HCT116 (cell line): ENCODE results near the gene LGALS4. TPM values are rescaled to one million over a fixed set of nuclear protein-coding genes. Genes with fewer than 3 reads are reported as not detected.

ENCODE experiments used
- ATAC-seq: fragments of 200-7000 bp; cut with Tn5 transposase; 2 replicates; pipeline ENCODE4 v1.9.1; 2020; ENCODE audit warnings: mild to moderate bottlenecking, moderate library complexity
- BruUV-seq: library from RNA; stranded (reverse); fragments of 400-500 nt; replicated peaks from 2 replicates; lab custom pipeline; 2021; lab: Mats Ljungman, UMichigan
- CTCF ChIA-PET: fragments of 300-600 bp; sonication (Branson Sonifier 250); formaldehyde crosslinking; loops from one replicate; lab custom pipeline; 2021; ENCODE audit warnings: antibody characterized with exemption; lab: Charles Lee
- POLR2A ChIA-PET: fragments of 300-600, 350-600 bp; sonication (Branson Sonifier 250); formaldehyde crosslinking; loops from one replicate; lab custom pipeline; 2021; ENCODE audit warnings: antibody characterized with exemption; lab: Charles Lee
- RAD21 ChIA-PET, 2 experiments: fragments of 300-600 bp; sonication (Branson Sonifier 250); formaldehyde crosslinking; loops; one replicate each; lab custom pipeline; 2023; ENCODE audit warnings: low total read pairs in 2 of 2; ENCODE audit not compliant: uncharacterized antibody in 2 of 2, unreplicated experiment in 2 of 2, low non-redundant PET in 1 of 2; lab: Charles Lee
- DNase-seq: peaks from one replicate; pipeline ENCODE4 v3.0.0-alpha.2; 2010; ENCODE audit warnings: low read depth, low spot score
- H2AFZ ChIP-seq: fragments of 200-600 bp; shearing (Covaris generic), sonication (generic); 2 replicates; pipeline ENCODE4 v1.6.1; 2017; ENCODE audit warnings: low read depth, mixed run types, mixed read lengths, antibody characterized with exemption, low read length; ENCODE audit not compliant: poor library complexity, severe bottlenecking
- H3K27ac ChIP-seq: 2 replicates; pipeline ENCODE4 v1.5.1; 2012; ENCODE audit warnings: low read depth, low read length
- H3K27me3 ChIP-seq: fragments of 200-600 bp; sonication (generic); 2 replicates; pipeline ENCODE4 v1.6.1; 2016; ENCODE audit warnings: mixed run types, low read length, mixed read lengths; ENCODE audit not compliant: insufficient read depth
- H3K36me3 ChIP-seq, 2 experiments: fragments of 200-500 bp in 1 of 2; fragments of 200-600 bp in 1 of 2; sonication (Bioruptor generic) in 1 of 2; sonication (generic) in 1 of 2; 2 replicates each; pipeline versions ENCODE4 v1.5.1 to v1.6.1; 2014 to 2016; ENCODE audit warnings: low read length in 2 of 2, inconsistent platforms in 1 of 2, mixed read lengths in 1 of 2, mixed run types in 1 of 2; ENCODE audit not compliant: insufficient read depth in 2 of 2, control insufficient read depth in 1 of 2
- H3K4me1 ChIP-seq, 2 experiments: fragments of 200-600 bp in 1 of 2; sonication (generic) in 1 of 2; 2 replicates each; pipeline versions ENCODE4 v1.5.1 to v1.6.1; 2012 to 2017; ENCODE audit warnings: low read length in 2 of 2, inconsistent platforms in 1 of 2, mild to moderate bottlenecking in 1 of 2, mixed read lengths in 1 of 2, mixed run types in 1 of 2, moderate library complexity in 1 of 2; ENCODE audit not compliant: insufficient read depth in 2 of 2, control insufficient read depth in 1 of 2
- H3K4me2 ChIP-seq: fragments of 200-600 bp; sonication (generic); 2 replicates; pipeline ENCODE4 v1.6.1; 2017; ENCODE audit warnings: mixed run types, low read length, mixed read lengths
- H3K4me3 ChIP-seq, 2 experiments: fragments of 200-600 bp in 1 of 2; sonication (generic) in 1 of 2; replicated peaks in 1 of 2; 2 replicates each; pipeline ENCODE4 v1.5.1; 2011 to 2016; ENCODE audit warnings: low read length in 2 of 2, control low read depth in 1 of 2, low read depth in 1 of 2, mild to moderate bottlenecking in 1 of 2, mixed read lengths in 1 of 2, mixed run types in 1 of 2
- H3K79me2 ChIP-seq: fragments of 200-600 bp; sonication (generic); 2 replicates; pipeline ENCODE4 v1.6.1; 2017; ENCODE audit warnings: mild to moderate bottlenecking, mixed run types, low read length, moderate library complexity, mixed read lengths; ENCODE audit not compliant: insufficient read depth
- H3K9ac ChIP-seq: fragments of 200-600 bp; sonication (generic); 2 replicates; pipeline ENCODE4 v1.6.1; 2016; ENCODE audit warnings: low read length, mixed read lengths
- H3K9me2 ChIP-seq: fragments of 200-600 bp; sonication (generic), shearing (Covaris generic); 2 replicates; pipeline ENCODE4 v1.6.1; 2017; ENCODE audit warnings: mixed run types, mild to moderate bottlenecking, moderate library complexity; ENCODE audit not compliant: insufficient read depth
- H3K9me3 ChIP-seq, 2 experiments: fragments of 200-500 bp in 1 of 2; fragments of 200-600 bp in 1 of 2; sonication (Bioruptor generic) in 1 of 2; sonication (generic) in 1 of 2; 2 replicates each; pipeline ENCODE4 v1.6.1; 2014 to 2017; ENCODE audit warnings: low read length in 2 of 2, mixed read lengths in 2 of 2, inconsistent platforms in 1 of 2, low read depth in 1 of 2, mild to moderate bottlenecking in 1 of 2, mixed run types in 1 of 2, moderate library complexity in 1 of 2; ENCODE audit not compliant: control insufficient read depth in 1 of 2, insufficient read depth in 1 of 2
- H4K20me1 ChIP-seq: fragments of 200-600 bp; sonication (generic), shearing (Covaris generic); 2 replicates; pipeline ENCODE4 v1.6.1; 2017; ENCODE audit warnings: mixed run types, mild to moderate bottlenecking, moderate library complexity; ENCODE audit not compliant: insufficient read depth
- ATF3 ChIP-seq: IDR thresholded peaks from 2 replicates; pipeline ENCODE4 v1.6.1; 2012
- CBX3 ChIP-seq: IDR thresholded peaks from 2 replicates; pipeline ENCODE4 v1.6.1; 2012; ENCODE audit warnings: low read depth
- EGR1 ChIP-seq: IDR thresholded peaks from 2 replicates; pipeline ENCODE4 v1.6.1; 2012; ENCODE audit warnings: low read depth
- JUND ChIP-seq: IDR thresholded peaks from 2 replicates; pipeline ENCODE4 v1.6.1; 2012
- POLR2A ChIP-seq: IDR thresholded peaks from 2 replicates; pipeline ENCODE4 v1.7.0; 2011; ENCODE audit warnings: borderline replicate concordance; ENCODE audit not compliant: insufficient read depth, insufficient read length; ENCODE audit errors: extremely low read depth
- POLR2AphosphoS5 ChIP-seq: IDR thresholded peaks from 2 replicates; pipeline ENCODE4 v1.6.1; 2011; ENCODE audit warnings: mild to moderate bottlenecking, low read depth, low read length, moderate library complexity
- SIN3A ChIP-seq: IDR thresholded peaks from 2 replicates; pipeline ENCODE4 v1.6.1; 2012; ENCODE audit warnings: low read depth
- SP1 ChIP-seq: IDR thresholded peaks from 2 replicates; pipeline ENCODE4 v1.6.1; 2012; ENCODE audit warnings: low read depth
- SRF ChIP-seq: IDR thresholded peaks from 2 replicates; pipeline ENCODE4 v1.6.1; 2012; ENCODE audit warnings: low read depth
- TCF7L2 ChIP-seq: IDR thresholded peaks from 2 replicates; pipeline ENCODE4 v1.7.0; 2011; ENCODE audit warnings: borderline replicate concordance, inconsistent platforms; ENCODE audit not compliant: insufficient read depth, insufficient read length; ENCODE audit errors: extremely low read depth
- YY1 ChIP-seq: IDR thresholded peaks from 2 replicates; pipeline ENCODE4 v1.6.1; 2011; ENCODE audit warnings: low read length, low read depth, moderate library complexity, mild to moderate bottlenecking; ENCODE audit not compliant: insufficient replicate concordance; ENCODE audit errors: extremely low read depth
- ZFX ChIP-seq: fragments of 450-650 bp; IDR thresholded peaks from 2 replicates; pipeline ENCODE4 v1.6.1; 2017
- ZNF274 ChIP-seq: fragments of 200-500 bp; sonication (Bioruptor generic); IDR thresholded peaks from 2 replicates; pipeline ENCODE4 v1.6.1; 2014; ENCODE audit warnings: mild to moderate bottlenecking, low read depth, low read length, inconsistent platforms
- intact Hi-C: fragments of 100-400 bp; cut with micrococcal nuclease; formaldehyde crosslinking; loops from 2 replicates; pipeline ENCODE4 v1.10.0; 2022
- total RNA-seq: library from RNA; stranded (reverse); gene quantifications from one replicate; pipeline ENCODE4 v1.2.1, GENCODE V29; 2021; ENCODE audit not compliant: unreplicated experiment
- TF ChIP-seq, protein P1 (sequence below): IDR thresholded peaks from 2 replicates; pipeline ENCODE4 v1.6.1; 2012
- TF ChIP-seq, protein P2 (sequence below), 3 experiments: fragments of 200-600 bp in 1 of 3; sonication (generic) in 1 of 3; IDR thresholded peaks in 2 of 3; conservative IDR thresholded peaks in 1 of 3; 2 replicates each; pipeline ENCODE4 v1.5.1; 2012 to 2017; ENCODE audit warnings: low read depth in 2 of 3, low read length in 2 of 3, antibody characterized with exemption in 1 of 3, borderline replicate concordance in 1 of 3, control low read depth in 1 of 3, mild to moderate bottlenecking in 1 of 3, mixed read lengths in 1 of 3, mixed run types in 1 of 3, moderate library complexity in 1 of 3; ENCODE audit not compliant: insufficient read depth in 1 of 3

Gene LGALS4
- total RNA-seq, 1 experiment from 2014 or later = 0.86 TPM

GRCh38 chr19:38849860-38850435 is 37.2 kb upstream of the LGALS4 start, which contains the start of gene HNRNPL (continued):
- no peak for TF ChIP-seq JUND
- peak; percentile 85 for TF ChIP-seq YY1
- TF ChIP-seq ZNF274 = no peak

GRCh38 chr19:38849147-38849859 is 36.6 kb upstream of the LGALS4 start:
- peak; percentile 41 for ATAC-seq
- no peak for TF ChIP-seq ZNF274
- TF ChIP-seq SRF = no peak
- TF ChIP-seq POLR2A = peak; percentile 40
- peak; percentile 75 for TF ChIP-seq POLR2AphosphoS5
- no peak for TF ChIP-seq ATF3
- peak; percentile 91 for TF ChIP-seq EGR1
- peak; percentile 41 for TF ChIP-seq TCF7L2
- no peak for TF ChIP-seq SIN3A
- TF ChIP-seq, protein P1, sequence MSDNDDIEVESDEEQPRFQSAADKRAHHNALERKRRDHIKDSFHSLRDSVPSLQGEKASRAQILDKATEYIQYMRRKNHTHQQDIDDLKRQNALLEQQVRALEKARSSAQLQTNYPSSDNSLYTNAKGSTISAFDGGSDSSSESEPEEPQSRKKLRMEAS = peak; percentile 94
- TF ChIP-seq YY1 = peak; percentile 5
- TF ChIP-seq, protein P2, sequence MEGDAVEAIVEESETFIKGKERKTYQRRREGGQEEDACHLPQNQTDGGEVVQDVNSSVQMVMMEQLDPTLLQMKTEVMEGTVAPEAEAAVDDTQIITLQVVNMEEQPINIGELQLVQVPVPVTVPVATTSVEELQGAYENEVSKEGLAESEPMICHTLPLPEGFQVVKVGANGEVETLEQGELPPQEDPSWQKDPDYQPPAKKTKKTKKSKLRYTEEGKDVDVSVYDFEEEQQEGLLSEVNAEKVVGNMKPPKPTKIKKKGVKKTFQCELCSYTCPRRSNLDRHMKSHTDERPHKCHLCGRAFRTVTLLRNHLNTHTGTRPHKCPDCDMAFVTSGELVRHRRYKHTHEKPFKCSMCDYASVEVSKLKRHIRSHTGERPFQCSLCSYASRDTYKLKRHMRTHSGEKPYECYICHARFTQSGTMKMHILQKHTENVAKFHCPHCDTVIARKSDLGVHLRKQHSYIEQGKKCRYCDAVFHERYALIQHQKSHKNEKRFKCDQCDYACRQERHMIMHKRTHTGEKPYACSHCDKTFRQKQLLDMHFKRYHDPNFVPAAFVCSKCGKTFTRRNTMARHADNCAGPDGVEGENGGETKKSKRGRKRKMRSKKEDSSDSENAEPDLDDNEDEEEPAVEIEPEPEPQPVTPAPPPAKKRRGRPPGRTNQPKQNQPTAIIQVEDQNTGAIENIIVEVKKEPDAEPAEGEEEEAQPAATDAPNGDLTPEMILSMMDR (IDR thresholded peaks at IDR 0.05 in 2 of 3, conservative IDR thresholded peaks at IDR 0.05 in 1 of 3; ENCODE audit: borderline replicate concordance in 1 of 3, insufficient read depth in 1 of 3, low read depth in 2 of 3, low read length in 2 of 3) = no peak
- TF ChIP-seq CBX3 = no peak
- peak; percentile 27; the same call in 1 of the 2 replicates for TF ChIP-seq ZFX
- TF ChIP-seq SP1 = no peak
- peaks cover 49% of the 10 kb centered on the region for H3K79me2 ChIP-seq
- DNase-seq = peak; percentile 84
- BruUV-seq = no TSS peak
- ChIA-PET CTCF (interaction anchor here (0.9 to 1.2 kb wide), 3 partner anchors 36 to 84 kb away, joined by 3 to 8 read pairs (median 3); partner anchors contain the start of genes MRPS12 and SARS2), RAD21 (no interaction called here), POLR2A (interaction anchor here (0.5 to 2.2 kb wide), 20 partner anchors 9 to 546 kb away, joined by 3 to 16 read pairs (median 4); partner anchors contain the start of genes ACTN4, C19orf33, ECH1 and EIF3K)
- H3K4me2 ChIP-seq = peak overlapping the region; percentile 87
- H3K27me3 ChIP-seq = no peaks in the 10 kb centered on the region
- H3K4me3 ChIP-seq = peak overlapping the region; percentile 52 to 79
- H3K4me1 ChIP-seq = peaks cover 14 to 41% of the 10 kb centered on the region in 2 experiments
- intact Hi-C loops = no loop called here
- peaks cover 30 to 40% of the 10 kb centered on the region in 2 experiments for H3K36me3 ChIP-seq
- H3K27ac ChIP-seq = peak overlapping the region; percentile 98
- no peak overlapping the region for H2AFZ ChIP-seq
- peak overlapping the region; percentile 97 for H3K9ac ChIP-seq
- peaks cover 11% of the 10 kb centered on the region for H4K20me1 ChIP-seq
- no peaks in the 10 kb centered on the region for H3K9me2 ChIP-seq
- H3K9me3 ChIP-seq = no peaks in the 10 kb centered on the region
